Inflammatory macrophage treated with lipopolysaccharide for 1 hour (primary cell): ENCODE data around the gene ARFGEF2.
A peak's percentile ranks its signal among the peaks of the same experiment; 100 is the strongest.

Experiments used
- DNase-seq, 2 donors: peaks; one replicate each; pipeline ENCODE4 v3.0.0-alpha.2; 2020 to 2022

Gene ARFGEF2

GRCh38 chr20:48899881-48900280 is 21.6 kb upstream of the ARFGEF2 start:
- no peak for DNase-seq

DNA sequence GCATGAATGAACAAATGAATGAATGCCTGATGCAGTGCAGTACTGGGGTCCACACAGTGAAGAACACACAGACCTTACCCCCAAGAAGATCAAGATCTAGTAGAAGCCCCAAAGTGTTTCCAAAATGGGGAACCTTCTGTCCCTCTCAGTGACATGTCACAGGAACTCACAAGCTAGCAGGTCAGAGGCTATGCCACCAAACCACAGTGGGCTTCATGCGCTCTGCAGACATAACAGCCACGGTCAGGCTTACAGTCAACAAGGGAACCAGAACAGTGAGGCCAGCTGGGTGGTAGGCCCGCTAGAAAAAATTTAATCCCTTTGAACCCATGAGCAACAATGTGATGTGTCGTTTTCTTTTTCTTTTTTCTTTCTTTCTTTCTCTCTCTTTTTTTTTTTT is 20.2 kb upstream of the ARFGEF2 start:
- peak in 1 of 2 donors; percentile 44 for DNase-seq

DNA sequence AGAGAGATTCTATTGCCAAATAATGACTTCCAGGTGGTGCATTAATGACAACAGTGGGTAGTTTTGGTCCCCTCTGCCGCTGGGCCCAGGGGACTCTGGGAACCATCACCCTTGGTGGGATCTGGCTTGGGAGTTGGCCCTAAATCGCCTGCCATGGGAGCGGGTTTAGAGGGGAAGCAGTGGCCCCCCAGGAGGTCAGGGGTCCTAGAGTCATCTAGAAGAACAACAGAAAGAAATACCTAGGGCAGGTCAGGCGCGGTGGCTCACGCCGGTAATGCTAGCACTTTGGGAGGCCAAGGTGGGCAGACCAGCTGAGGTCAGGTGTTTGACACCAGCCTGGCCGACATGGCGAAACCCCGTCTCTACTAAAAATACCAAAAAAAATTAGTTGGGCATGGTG is 17.8 kb upstream of the ARFGEF2 start:
- no peak for DNase-seq

GRCh38 chr20:48904566-48905296 is 16.8 kb upstream of the ARFGEF2 start:
- peak; percentile 62 to 94 for DNase-seq

GRCh38 chr20:48905297-48905647 is 16.2 kb upstream of the ARFGEF2 start:
- no peak for DNase-seq

- DNase-seq, result no peak
These were observed 15.2 kb upstream of the ARFGEF2 start for GRCh38 chr20:48906221-48906877.

DNA sequence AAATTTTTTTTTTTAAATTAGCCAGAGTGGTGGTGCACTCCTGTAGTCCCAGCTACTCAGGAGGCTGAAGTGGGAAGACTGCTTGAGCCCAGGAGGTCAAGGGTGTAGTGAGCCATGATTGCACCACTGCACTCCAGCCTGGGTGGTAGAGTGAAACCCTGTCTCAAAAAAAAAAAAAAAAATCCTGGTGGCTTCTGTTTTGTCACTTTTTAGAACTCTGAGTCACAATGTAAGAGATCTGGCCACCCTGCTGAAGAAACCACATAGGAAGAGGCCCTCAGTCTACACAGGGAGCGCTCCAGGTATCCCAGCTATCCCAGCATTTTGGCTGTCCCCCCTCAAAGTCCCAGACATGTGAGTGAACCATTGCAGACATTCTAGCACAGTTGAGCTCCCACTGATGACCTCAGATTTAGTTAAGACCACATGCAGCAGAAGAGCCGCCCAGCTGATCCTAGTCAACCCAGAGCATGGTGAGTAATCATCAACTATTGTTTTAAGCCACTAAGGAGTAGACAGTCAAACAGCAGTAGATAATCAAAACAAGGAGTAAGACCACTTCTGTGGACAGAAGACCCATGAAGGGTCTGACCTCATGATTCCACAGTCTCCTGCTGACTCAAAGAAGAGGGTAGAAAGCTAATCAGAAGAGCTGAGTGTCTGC is 12.7 kb upstream of the ARFGEF2 start:
- no peak for DNase-seq

DNA sequence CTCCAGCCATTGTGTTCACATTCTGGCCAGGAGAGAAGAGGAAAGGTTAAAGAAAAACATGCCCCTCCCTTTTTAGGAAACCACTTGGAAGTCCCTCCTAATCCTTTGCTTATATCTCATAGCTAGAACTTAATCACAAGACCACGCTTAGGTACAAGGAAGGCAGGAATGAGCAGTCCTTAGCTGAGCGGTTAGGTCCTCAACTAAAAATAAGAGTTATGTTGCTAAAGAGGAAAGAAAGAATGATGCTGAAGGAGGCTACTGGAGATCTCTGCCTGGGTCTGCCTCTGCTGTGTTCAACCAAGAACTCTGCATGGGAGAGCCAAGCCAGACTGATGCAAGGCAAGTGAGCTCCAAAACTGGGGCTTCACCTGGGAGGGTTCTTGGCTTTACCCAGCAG is 11.6 kb upstream of the ARFGEF2 start:
- DNase-seq, result no peak

DNA sequence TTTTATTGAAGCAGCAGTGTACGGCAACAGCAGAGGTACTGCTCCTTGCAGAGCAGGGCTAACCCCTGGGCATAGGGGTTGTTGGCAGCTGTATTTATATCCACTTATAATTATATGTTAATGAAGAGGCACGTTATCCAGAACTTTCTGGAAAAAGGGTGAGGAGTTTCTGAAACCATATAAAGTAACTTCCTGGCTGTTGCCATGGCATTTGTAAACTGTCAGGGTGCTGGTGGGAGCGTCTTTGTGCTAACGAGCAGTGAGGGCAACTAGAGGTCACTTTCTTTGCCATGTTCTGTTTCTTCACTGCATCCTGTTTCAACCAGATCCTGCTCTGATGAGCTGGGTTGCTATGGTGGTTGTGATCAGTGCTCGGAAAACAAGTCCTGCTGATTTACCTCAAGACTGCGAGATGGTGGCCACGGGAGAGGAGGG is 11.1 kb upstream of the ARFGEF2 start:
- peak; percentile 45 for DNase-seq

GRCh38 chr20:48912065-48912464 is 9.4 kb upstream of the ARFGEF2 start:
- no peak for DNase-seq

DNA sequence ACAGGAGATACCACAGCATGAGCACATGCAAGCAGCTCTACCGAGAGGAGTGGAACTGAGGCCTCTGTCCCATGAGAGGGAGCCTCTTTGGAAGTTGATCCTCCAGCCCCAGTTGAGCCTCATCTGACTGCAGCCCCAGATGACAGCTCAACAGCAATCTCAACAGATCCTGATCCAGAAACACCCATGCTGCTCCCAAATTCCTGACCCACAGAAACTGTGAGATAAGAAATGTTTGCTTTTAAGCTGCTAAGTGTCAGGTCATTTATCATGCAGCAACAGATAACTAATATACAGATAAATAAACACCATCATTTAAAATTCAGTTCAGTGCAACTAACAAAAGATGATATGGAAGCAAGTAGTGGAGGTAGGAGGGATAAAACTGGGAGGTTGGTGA is 4.8 kb upstream of the ARFGEF2 start:
- no peak for DNase-seq

- DNase-seq, result no peak
These were observed 2.1 kb upstream of the ARFGEF2 start for GRCh38 chr20:48919336-48919881.

- DNase-seq, result peak in 1 of 2 donors; percentile 63
These were observed 1.5 kb upstream of the ARFGEF2 start for GRCh38 chr20:48919882-48920526.

DNA sequence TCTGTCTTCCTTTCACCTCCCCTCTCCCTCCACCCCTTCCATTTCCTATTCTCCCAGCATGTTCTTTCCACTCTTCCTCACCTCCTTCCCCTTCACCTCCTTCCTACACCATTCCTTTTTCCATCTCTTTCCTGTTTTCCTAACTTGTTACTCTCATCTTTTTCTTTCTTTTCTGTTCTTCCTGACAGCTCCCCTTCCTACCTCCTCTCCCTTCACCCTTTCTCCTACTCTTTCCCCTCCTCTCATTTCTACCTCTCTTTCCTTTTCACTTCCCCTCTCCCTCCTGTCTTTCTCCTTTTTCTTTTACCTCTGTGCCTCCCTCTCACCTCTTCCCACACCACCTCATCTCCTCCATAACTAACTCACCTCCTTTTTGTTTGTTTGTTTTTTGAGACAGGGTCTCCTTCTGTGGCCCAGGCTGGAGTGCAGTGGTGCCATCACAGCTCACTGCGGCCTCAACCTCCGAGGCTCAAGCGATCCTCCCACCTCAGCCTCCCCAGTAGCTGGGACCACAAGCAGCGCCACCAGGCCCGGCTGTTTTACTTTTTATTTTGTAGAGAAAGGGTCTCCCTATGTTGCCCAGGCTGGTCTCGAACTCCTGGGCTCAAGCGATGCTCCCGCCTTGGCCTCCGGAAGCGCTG is 864 bp upstream of the ARFGEF2 start:
- no peak for DNase-seq

- DNase-seq, result peak in 1 of 2 donors; percentile 51
These were observed 641 bp downstream of the ARFGEF2 start for GRCh38 chr20:48921883-48922820.

DNA sequence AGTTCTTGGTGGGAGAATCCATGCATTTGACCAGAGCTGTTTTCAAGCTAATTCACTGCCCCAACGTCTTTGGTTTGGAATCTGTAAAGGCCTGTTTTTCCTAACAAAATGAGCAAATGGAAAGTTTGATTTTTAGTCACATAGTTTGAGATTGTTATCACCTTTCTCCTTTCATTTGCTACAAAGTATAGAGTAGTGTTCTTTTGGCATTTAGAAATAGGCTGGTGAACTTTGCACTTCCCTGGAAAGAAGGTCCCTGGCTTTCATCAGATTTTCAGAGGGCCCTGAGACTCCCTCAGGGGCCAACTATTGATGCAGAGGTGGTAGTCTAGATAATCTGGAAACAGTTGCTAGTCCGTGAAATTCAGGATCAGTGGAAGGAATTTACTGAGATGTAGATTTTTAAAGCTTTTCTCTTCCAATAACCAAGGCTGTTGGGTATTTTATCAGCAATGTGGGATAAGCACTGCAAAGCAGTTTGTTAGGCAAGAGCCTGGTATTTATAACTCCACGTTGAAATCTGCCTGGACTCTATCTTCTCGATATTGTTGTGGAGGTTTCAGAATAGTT is 1.7 kb downstream of the ARFGEF2 start:
- no peak for DNase-seq

DNA sequence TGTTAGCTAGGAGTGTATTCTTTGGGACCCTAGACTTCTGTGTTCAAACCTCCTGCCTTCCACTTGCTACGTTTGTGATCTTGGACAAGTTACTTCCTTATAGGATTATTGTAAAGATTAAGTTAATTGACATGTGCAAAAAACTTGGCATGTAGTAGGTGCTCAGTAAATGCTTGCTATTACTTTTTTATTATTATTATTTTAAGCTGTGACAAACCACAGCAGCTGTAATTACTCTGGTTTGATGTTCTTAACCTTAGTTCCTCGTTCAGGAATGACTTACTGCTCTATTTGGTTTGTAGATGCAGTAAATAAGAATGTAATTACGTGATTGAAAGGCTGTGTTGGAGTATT is 3.2 kb downstream of the ARFGEF2 start:
- no peak for DNase-seq

DNA sequence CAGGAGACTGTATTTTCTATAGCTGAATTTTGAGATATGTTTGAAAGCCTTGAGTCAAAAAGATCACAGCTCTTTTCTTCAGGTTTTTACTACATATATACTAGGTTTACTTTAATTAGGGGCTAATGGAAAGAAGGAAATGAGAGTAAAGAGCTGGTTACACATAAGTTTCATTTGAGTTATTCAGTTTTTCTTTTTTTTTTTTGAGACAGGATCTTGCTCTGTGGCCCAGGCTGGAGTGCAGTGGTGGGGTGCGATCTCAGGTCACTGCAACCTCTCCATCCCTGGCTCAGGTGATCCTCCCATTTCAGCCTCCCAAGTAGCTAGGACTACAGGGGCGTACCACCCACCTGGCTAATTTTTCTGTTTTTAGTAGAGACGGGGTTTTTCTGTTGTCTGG is 4.8 kb downstream of the ARFGEF2 start:
- no peak for DNase-seq

DNA sequence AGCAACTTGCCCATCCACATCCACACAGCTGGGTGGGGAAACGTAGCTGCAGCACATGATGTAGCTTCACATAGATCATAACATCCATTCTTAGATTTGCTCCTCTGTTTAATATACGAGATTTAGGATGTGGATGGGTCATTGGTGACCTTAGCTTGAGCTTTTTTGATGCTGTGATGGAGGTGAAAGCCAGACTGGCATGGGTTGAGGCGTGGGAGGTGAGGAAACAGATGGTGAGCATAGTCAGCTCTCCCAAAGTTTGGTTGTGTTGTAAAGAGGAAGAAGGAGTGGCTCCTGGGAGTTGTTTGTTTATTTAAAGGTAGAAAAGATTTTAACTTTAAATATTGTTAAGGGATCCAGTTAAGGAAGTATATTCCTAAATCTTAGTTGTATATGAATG is 5.3 kb downstream of the ARFGEF2 start:
- DNase-seq, result peak; percentile 62 to 68

DNA sequence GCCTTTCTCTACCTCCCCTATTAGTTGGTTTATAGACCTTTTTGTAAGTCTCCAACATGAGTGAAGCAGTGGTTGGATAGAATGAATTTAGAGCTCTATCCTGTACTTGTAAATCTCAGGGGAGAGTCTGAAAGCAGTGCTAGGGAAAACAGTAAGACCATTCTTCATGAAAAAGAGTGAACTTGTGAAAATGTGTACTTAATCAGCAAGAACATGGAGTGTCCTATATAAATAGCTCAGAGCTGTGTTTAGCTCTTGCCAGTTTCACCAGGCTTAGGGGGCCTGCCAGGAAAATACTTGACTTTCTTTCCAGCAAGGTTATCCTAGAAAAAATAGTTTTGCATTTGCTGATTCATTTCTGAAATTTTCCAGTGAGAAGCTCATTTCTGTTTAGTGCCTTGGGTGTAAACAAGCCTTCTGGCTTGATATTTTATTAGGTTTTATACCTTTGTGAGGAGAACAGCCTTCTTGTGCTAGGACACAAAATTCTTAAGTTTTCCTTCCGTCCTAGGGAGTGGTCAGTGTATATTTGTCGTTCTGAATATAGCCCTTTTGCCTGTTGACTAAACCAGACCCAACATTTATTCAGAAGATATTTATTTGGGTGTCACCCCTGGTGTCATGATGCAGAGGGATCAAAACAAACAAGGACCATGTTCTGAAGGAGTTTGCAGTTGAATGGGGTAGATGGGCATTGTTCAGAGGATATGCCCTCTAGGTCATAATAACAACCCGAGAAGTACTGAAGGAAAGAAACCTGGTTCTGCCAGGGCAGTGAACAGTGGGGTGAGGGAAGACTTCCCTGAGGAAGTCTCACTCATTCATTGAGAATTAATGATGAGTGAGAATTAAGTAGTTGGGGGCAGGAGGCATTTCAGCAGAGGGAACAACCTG is 7.6 kb downstream of the ARFGEF2 start:
- DNase-seq, result no peak
